ENCODE results near the gene USP19. TPM values are rescaled to one million over a fixed set of nuclear protein-coding genes. Genes with fewer than 3 reads are reported as not detected.
A peak's percentile ranks its signal among the peaks of the same experiment; 100 is the strongest.

The USP19 gene
- total RNA-seq, 2 experiments from 2014 or later = 44.3 to 46.5 TPM

GRCh38 chr3:49131576-49131975, 11.0 kb upstream of the USP19 start:
- Mint-ChIP-seq H3K36me3 (ENCODE audit: low read depth) (no peaks in the 10 kb centered on the region), H3K9me3 (no peaks in the 10 kb centered on the region), H3K27me3 (ENCODE audit: low read depth) (peaks cover 20% of the 10 kb centered on the region), H3K4me1 (ENCODE audit: low read depth) (no peaks in the 10 kb centered on the region), H3K4me3 (no peak overlapping the region), H3K27ac (no peak overlapping the region)
- intact Hi-C loops (cut with micrococcal nuclease) = no loop called here
- CTCF ChIA-PET = no interaction called here
- no peak for DNase-seq

DNA sequence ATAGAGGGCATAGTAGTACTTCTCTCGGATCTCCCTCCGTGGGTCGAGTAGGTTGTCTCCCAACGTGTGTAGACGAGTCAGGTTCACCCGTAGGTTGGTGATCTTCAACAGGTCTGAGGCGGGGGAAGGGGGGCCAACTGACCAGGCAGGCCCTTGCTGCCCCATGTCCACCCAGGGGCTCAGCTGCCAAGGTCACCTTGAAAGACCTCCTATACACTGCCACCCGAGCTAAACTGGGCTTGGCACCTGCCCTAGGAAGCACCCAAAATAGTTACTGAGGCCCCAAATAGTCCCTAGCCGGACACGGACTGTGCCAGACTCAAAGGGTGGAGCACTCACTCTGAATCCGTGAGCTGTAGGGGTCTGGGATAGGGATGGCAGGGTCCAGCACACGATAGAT, 10.4 kb upstream of the USP19 start:
- CTCF ChIA-PET = no interaction called here
- no peaks in the 10 kb centered on the region for H3K4me1 Mint-ChIP-seq (ENCODE audit: low read depth)
- no peak overlapping the region for H3K27ac Mint-ChIP-seq
- intact Hi-C loops (cut with micrococcal nuclease) = no loop called here
- H3K27me3 Mint-ChIP-seq (ENCODE audit: low read depth) = peaks cover 20% of the 10 kb centered on the region
- no peak for DNase-seq
- no peaks in the 10 kb centered on the region for H3K36me3 Mint-ChIP-seq (ENCODE audit: low read depth)
- no peak overlapping the region for H3K4me3 Mint-ChIP-seq
- H3K9me3 Mint-ChIP-seq = no peaks in the 10 kb centered on the region

GRCh38 chr3:49124991-49125670, 4.5 kb upstream of the USP19 start:
- intact Hi-C loops (cut with micrococcal nuclease) = no loop called here
- CTCF ChIA-PET = no interaction called here

GRCh38 chr3:49124203-49124602, 3.6 kb upstream of the USP19 start:
- H3K27ac Mint-ChIP-seq = no peak overlapping the region
- no peaks in the 10 kb centered on the region for H3K36me3 Mint-ChIP-seq (ENCODE audit: low read depth)
- H3K9me3 Mint-ChIP-seq = no peaks in the 10 kb centered on the region
- no peaks in the 10 kb centered on the region for H3K27me3 Mint-ChIP-seq (ENCODE audit: low read depth)
- no peak overlapping the region for H3K4me3 Mint-ChIP-seq
- CTCF ChIA-PET = no interaction called here
- DNase-seq = no peak
- intact Hi-C loops (cut with micrococcal nuclease) = no loop called here
- peaks cover 13% of the 10 kb centered on the region for H3K4me1 Mint-ChIP-seq (ENCODE audit: low read depth)

More at GRCh38 chr3:49124991-49125670, 4.5 kb upstream of the USP19 start:
- Mint-ChIP-seq H3K27ac (no peak overlapping the region), H3K9me3 (no peaks in the 10 kb centered on the region), H3K36me3 (ENCODE audit: low read depth) (no peaks in the 10 kb centered on the region), H3K4me1 (ENCODE audit: low read depth) (peaks cover 5% of the 10 kb centered on the region), H3K27me3 (ENCODE audit: low read depth) (no peaks in the 10 kb centered on the region), H3K4me3 (no peak overlapping the region)
- no peak for DNase-seq

DNA sequence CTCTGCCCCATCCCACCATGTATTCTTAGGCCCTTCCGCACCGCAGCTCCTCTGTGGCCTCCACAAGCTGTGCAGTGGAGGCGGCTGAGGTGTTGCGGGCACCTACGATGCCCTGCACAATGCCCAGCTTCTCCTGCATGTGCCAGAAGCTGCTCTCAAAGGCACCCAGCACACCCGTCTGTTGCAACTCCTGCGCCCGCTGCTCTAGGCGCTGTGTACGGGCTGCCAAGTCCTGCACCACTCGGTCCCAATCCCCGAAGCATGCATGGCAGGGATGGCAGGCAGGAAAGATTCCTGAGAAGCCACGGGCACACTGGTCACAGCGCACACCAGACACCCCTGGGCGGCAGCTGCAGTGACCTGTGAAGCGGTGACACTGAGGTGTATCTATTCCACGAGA, 3.1 kb upstream of the USP19 start:
- H3K9me3 Mint-ChIP-seq = no peaks in the 10 kb centered on the region
- no peak overlapping the region for H3K27ac Mint-ChIP-seq
- CTCF ChIA-PET = no interaction called here
- H3K4me1 Mint-ChIP-seq (ENCODE audit: low read depth) = peaks cover 17% of the 10 kb centered on the region
- H3K27me3 Mint-ChIP-seq (ENCODE audit: low read depth) = no peaks in the 10 kb centered on the region
- no peak for DNase-seq
- peaks cover 2% of the 10 kb centered on the region for H3K36me3 Mint-ChIP-seq (ENCODE audit: low read depth)
- intact Hi-C loops (cut with micrococcal nuclease) = no loop called here
- H3K4me3 Mint-ChIP-seq = no peak overlapping the region

DNA sequence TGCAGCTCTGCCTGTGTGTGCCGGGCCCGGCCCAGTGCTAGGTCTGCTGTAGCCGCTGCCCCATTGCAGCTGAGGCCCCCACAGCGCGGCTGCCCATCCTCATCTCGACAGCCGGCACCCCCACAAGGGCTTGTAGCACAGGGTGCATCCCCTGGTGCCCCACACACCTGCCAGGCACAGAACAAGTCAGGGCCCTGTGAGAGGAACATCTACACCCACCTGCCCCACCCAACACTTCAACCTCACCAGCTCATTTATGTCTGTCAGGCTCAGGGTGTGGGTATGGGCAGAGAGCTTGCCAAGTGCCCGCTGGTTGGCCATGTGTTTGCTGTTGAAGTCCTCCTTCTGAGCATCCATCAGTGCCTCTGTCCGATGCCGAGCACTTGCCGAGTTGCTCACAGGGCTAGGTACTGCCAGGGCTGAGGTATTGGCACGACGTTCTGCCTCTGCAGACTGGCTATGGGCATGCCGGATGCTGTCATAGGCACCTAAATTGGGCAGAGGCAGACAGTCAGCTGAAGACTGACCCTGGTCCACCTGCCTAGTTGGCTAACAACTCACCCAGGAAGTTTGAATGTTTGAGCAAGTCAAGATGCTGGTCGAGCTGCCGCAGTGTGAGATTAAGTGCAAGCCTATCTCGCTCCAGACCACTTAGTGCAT, 2.4 kb upstream of the USP19 start:
- CTCF ChIA-PET = no interaction called here
- Mint-ChIP-seq H3K36me3 (ENCODE audit: low read depth) (peaks cover 2% of the 10 kb centered on the region), H3K4me3 (no peak overlapping the region), H3K27ac (no peak overlapping the region), H3K27me3 (ENCODE audit: low read depth) (no peaks in the 10 kb centered on the region), H3K4me1 (ENCODE audit: low read depth) (peaks cover 17% of the 10 kb centered on the region), H3K9me3 (no peaks in the 10 kb centered on the region)
- DNase-seq = no peak
- intact Hi-C loops (cut with micrococcal nuclease) = no loop called here

- DNase-seq = no peak
- no peaks in the 10 kb centered on the region for H3K27me3 Mint-ChIP-seq (ENCODE audit: low read depth)
- peaks cover 6% of the 10 kb centered on the region for H3K36me3 Mint-ChIP-seq (ENCODE audit: low read depth)
- intact Hi-C loops (cut with micrococcal nuclease) = no loop called here
- no peaks in the 10 kb centered on the region for H3K9me3 Mint-ChIP-seq
- peaks cover 20% of the 10 kb centered on the region for H3K4me1 Mint-ChIP-seq (ENCODE audit: low read depth)
- CTCF ChIA-PET = interaction anchor here (0.5 kb wide), 1 partner anchor 441 kb away, joined by 3 read pairs; no protein-coding TSS in a partner anchor
- peak overlapping the region; percentile 84 for H3K27ac Mint-ChIP-seq
- H3K4me3 Mint-ChIP-seq = no peak overlapping the region
Measured at GRCh38 chr3:49122451-49122850, 1.8 kb upstream of the USP19 start.

DNA sequence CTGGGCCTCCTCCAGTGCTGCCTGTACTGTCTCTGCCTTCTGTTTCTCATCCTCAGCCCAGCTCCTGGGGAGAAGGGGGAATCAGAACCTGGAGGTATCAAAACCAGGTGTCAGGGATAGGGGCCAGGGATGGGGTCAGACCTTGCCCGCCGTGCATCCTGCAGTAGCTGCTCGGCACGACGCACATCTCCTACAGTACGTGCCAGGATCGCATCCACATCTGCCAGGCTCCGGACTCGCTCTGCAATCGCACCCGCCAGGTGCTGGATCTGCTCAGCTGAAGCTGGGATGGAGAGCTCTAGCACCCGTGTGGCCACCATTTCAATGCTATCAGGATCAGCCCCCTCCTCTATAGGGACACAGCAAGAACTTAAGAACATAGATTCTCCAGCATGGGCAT, 1.4 kb upstream of the USP19 start:
- Mint-ChIP-seq H3K27me3 (ENCODE audit: low read depth) (no peaks in the 10 kb centered on the region), H3K4me3 (peak overlapping the region; percentile 86), H3K4me1 (ENCODE audit: low read depth) (peaks cover 20% of the 10 kb centered on the region), H3K36me3 (ENCODE audit: low read depth) (peaks cover 6% of the 10 kb centered on the region), H3K9me3 (no peaks in the 10 kb centered on the region), H3K27ac (peak overlapping the region; percentile 84)
- intact Hi-C loops (cut with micrococcal nuclease) = no loop called here
- no peak for DNase-seq
- CTCF ChIA-PET = interaction anchor here (0.5 to 1.6 kb wide), 3 partner anchors 37 to 441 kb away, joined by 3 to 5 read pairs (median 3); partner anchors contain the start of gene KLHDC8B

- CTCF ChIA-PET = interaction anchor here (0.8 to 1.6 kb wide), 3 partner anchors 14 to 50 kb away, joined by 3 to 5 read pairs (median 4); partner anchors contain the start of gene KLHDC8B
Measured at GRCh38 chr3:49121132-49121736, 611 bp upstream of the USP19 start.

GRCh38 chr3:49120096-49120437, 556 bp downstream of the USP19 start:
- no peaks in the 10 kb centered on the region for H3K9me3 Mint-ChIP-seq
- no peaks in the 10 kb centered on the region for H3K27me3 Mint-ChIP-seq (ENCODE audit: low read depth)
- peaks cover 19% of the 10 kb centered on the region for H3K36me3 Mint-ChIP-seq (ENCODE audit: low read depth)
- intact Hi-C loops (cut with micrococcal nuclease) = loop anchor here (1.0 to 2.0 kb wide), 3 partner anchors 16 to 47 kb away; partner anchors contain the start of genes CCDC71, QARS1 and QRICH1
- peak overlapping the region; percentile 84 for H3K27ac Mint-ChIP-seq
- H3K4me3 Mint-ChIP-seq = peak overlapping the region; percentile 86
- DNase-seq = no peak
- H3K4me1 Mint-ChIP-seq (ENCODE audit: low read depth) = peaks cover 20% of the 10 kb centered on the region
- CTCF ChIA-PET = interaction anchor here (0.8 to 1.0 kb wide), 2 partner anchors 9 to 15 kb away, joined by 3 to 4 read pairs; no protein-coding TSS in a partner anchor

More at GRCh38 chr3:49121132-49121736, 611 bp upstream of the USP19 start:
- H3K27me3 Mint-ChIP-seq (ENCODE audit: low read depth) = no peaks in the 10 kb centered on the region
- H3K4me1 Mint-ChIP-seq (ENCODE audit: low read depth) = peaks cover 20% of the 10 kb centered on the region
- no peak for DNase-seq
- peak overlapping the region; percentile 84 for H3K27ac Mint-ChIP-seq
- H3K9me3 Mint-ChIP-seq = no peaks in the 10 kb centered on the region
- peaks cover 10% of the 10 kb centered on the region for H3K36me3 Mint-ChIP-seq (ENCODE audit: low read depth)
- intact Hi-C loops (cut with micrococcal nuclease) = loop anchor here (2.0 kb wide), 1 partner anchor 46 kb away; the partner anchor contains the start of gene CCDC71
- peak overlapping the region; percentile 86 for H3K4me3 Mint-ChIP-seq

DNA sequence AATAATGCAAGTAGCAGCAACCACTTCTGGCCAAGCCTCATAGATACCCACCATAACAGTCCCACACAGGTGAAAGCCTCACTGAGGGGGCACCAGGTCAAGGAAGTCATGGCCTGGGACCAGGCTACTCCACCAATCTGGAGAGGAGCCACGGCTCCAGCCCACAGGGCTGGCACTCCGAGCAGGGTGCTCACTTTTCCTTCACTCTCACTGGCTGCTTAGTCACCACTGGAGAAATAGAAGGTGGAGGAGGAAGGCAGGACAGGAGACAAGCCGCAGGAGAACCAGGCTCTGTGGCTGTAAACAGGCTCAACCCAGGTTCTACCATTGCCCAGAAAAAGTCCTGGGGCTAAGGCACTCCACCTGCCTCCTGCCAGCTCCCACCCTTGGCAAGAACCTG, 1.2 kb downstream of the USP19 start:
- Mint-ChIP-seq H3K27ac (peak overlapping the region; percentile 84), H3K9me3 (no peaks in the 10 kb centered on the region), H3K36me3 (ENCODE audit: low read depth) (peaks cover 20% of the 10 kb centered on the region), H3K27me3 (ENCODE audit: low read depth) (no peaks in the 10 kb centered on the region), H3K4me1 (ENCODE audit: low read depth) (peaks cover 20% of the 10 kb centered on the region), H3K4me3 (peak overlapping the region; percentile 86)
- DNase-seq = no peak
- intact Hi-C loops (cut with micrococcal nuclease) = no loop called here
- CTCF ChIA-PET = interaction anchor here (1.0 kb wide), 1 partner anchor 9 kb away, joined by 3 read pairs; no protein-coding TSS in a partner anchor

DNA sequence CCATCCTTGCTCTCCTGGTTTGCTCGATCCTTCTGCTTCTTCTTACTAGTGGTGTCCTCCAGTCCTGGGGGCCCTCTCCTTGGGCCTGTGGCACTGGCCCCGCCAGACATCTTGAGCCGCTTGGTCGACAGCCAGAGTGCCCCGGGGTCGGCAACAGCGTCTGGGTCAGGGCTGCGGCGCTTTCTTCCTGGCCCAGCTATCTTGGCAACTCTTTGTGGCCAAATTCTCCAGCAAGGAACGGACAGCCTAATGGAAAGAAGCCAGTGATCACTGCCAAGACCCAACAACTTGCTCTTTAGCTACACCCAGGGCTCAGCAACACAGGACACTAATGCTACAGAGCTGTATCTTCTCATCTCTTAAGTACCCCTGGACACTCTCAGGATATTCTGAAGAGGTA, 1.6 kb downstream of the USP19 start:
- H3K4me1 Mint-ChIP-seq (ENCODE audit: low read depth) = peaks cover 20% of the 10 kb centered on the region
- H3K9me3 Mint-ChIP-seq = no peaks in the 10 kb centered on the region
- no peaks in the 10 kb centered on the region for H3K27me3 Mint-ChIP-seq (ENCODE audit: low read depth)
- H3K36me3 Mint-ChIP-seq (ENCODE audit: low read depth) = peaks cover 22% of the 10 kb centered on the region
- intact Hi-C loops (cut with micrococcal nuclease) = no loop called here
- H3K4me3 Mint-ChIP-seq = peak overlapping the region; percentile 86
- CTCF ChIA-PET = interaction anchor here (1.0 kb wide), 1 partner anchor 8 kb away, joined by 3 read pairs; no protein-coding TSS in a partner anchor
- DNase-seq = no peak
- H3K27ac Mint-ChIP-seq = no peak overlapping the region

Measured in activated naive CD4-positive, alpha-beta T cell treated with anti-CD3 and anti-CD28 coated beads for 36 hours (primary cell).